GM19043 (cell line): ENCODE results near the gene RIPK4.
"Not testable (repeated sequence)": the region's sequence is repeated elsewhere in the genome, so short reads cannot be mapped to it uniquely, and the experiment has no call there.

Source experiments
- ATAC-seq: cut with Tn5 transposase; IDR thresholded peaks from one replicate; pipeline ENCODE4 v1.9.1; 2021; ENCODE audit warnings: low read depth; ENCODE audit not compliant: unreplicated experiment

RIPK4 gene

GRCh38 chr21:41720250-41720649, 46.6 kb downstream of the RIPK4 start:
- no peak for ATAC-seq

- no peak for ATAC-seq
Observed at GRCh38 chr21:41719691-41720090, 47.2 kb downstream of the RIPK4 start.

- ATAC-seq = no peak
Observed at GRCh38 chr21:41717573-41718330, 49.1 kb downstream of the RIPK4 start.

- no peak for ATAC-seq
Observed at GRCh38 chr21:41716751-41717150, 50.1 kb downstream of the RIPK4 start.

GRCh38 chr21:41715649-41716281, 51.1 kb downstream of the RIPK4 start:
- no peak for ATAC-seq

- not testable (repeated sequence) for ATAC-seq
Observed at GRCh38 chr21:41714299-41714865, 52.5 kb downstream of the RIPK4 start.

GRCh38 chr21:41713495-41714281, 53.2 kb downstream of the RIPK4 start:
- ATAC-seq = no peak

GRCh38 chr21:41712730-41713129, 54.1 kb downstream of the RIPK4 start:
- ATAC-seq = no peak

GRCh38 chr21:41712201-41712600, 54.7 kb downstream of the RIPK4 start:
- ATAC-seq = no peak

- no peak for ATAC-seq
Observed at GRCh38 chr21:41711416-41712007, 55.3 kb downstream of the RIPK4 start.

- ATAC-seq = no peak
Observed at GRCh38 chr21:41710823-41711160, 56.1 kb downstream of the RIPK4 start.

GRCh38 chr21:41709965-41710822, 56.7 kb downstream of the RIPK4 start:
- no peak for ATAC-seq

GRCh38 chr21:41709166-41709565, 57.7 kb downstream of the RIPK4 start:
- no peak for ATAC-seq

GRCh38 chr21:41707960-41708330, 58.9 kb downstream of the RIPK4 start:
- no peak for ATAC-seq

- ATAC-seq = no peak
Observed at GRCh38 chr21:41707231-41707959, 59.5 kb downstream of the RIPK4 start.

GRCh38 chr21:41706678-41707077, 60.2 kb downstream of the RIPK4 start:
- ATAC-seq = no peak

GRCh38 chr21:41706263-41706639, 60.6 kb downstream of the RIPK4 start:
- no peak for ATAC-seq

GRCh38 chr21:41705546-41706262, 61.1 kb downstream of the RIPK4 start:
- no peak for ATAC-seq
